Measurements from ENCODE around the gene SLC6A5.

GRCh38 chr11:20592741-20593140 lies 6.7 kb upstream of the SLC6A5 start:
- no peak for TF ChIP-seq CTCF (IDR thresholded peaks at IDR 0.05; ENCODE audit: low read depth, low read length, poor library complexity, severe bottlenecking)
- no peak for TF ChIP-seq EZH2phosphoT487 (IDR thresholded peaks at IDR 0.05; ENCODE audit: borderline replicate concordance, low read length)
